Esophagus muscularis mucosa (tissue), 4 donors: ENCODE results near the gene KCNJ6. TPM values are rescaled to one million over a fixed set of nuclear protein-coding genes. Genes with fewer than 3 reads are reported as not detected.
"Not testable (repeated sequence)": the region's sequence is repeated elsewhere in the genome, so short reads cannot be mapped to it uniquely, and the experiment has no call there.

Source experiments
- DNase-seq: peaks from one replicate; pipeline ENCODE4 v3.0.0-alpha.2; 2017; ENCODE audit errors: extremely low spot score
- H3K27ac ChIP-seq, 4 donors: fragments of 200-600 bp; sonication (generic); replicated peaks in 1 of 4; 1 replicate in 3 of 4; 2 replicates in 1 of 4; pipeline ENCODE4 v1.5.1; 2016 to 2019; ENCODE audit warnings: mild to moderate bottlenecking in 1 of 4
- H3K27me3 ChIP-seq, 4 donors: fragments of 200-600 bp; sonication (generic); one replicate each; pipeline versions ENCODE4 v1.5.1 to v1.6.0; 2016 to 2019
- H3K36me3 ChIP-seq, 4 donors: fragments of 200-600 bp; sonication (generic); one replicate each; pipeline ENCODE4 v1.5.1; 2016 to 2019
- H3K4me1 ChIP-seq, 4 donors: fragments of 200-600 bp; sonication (generic); one replicate each; pipeline ENCODE4 v1.5.1; 2016 to 2019
- H3K4me3 ChIP-seq, 4 donors: fragments of 200-600 bp; sonication (generic); 1 replicate in 2 of 4; 2 replicates in 2 of 4; pipeline ENCODE4 v1.5.1; 2016 to 2019; ENCODE audit warnings: mild to moderate bottlenecking in 4 of 4, moderate library complexity in 1 of 4
- H3K9me3 ChIP-seq, 4 donors: fragments of 200-600 bp; sonication (generic); 1 replicate in 3 of 4; 2 replicates in 1 of 4; pipeline ENCODE4 v1.5.1; 2016 to 2019
- EP300 ChIP-seq: sonication (generic); formaldehyde crosslinking; IDR thresholded peaks from one replicate; pipeline ENCODE4 v1.6.1; 2017; ENCODE audit warnings: antibody characterized with exemption
- POLR2A ChIP-seq: fragments of 450-650 bp; IDR thresholded peaks from one replicate; pipeline ENCODE4 v1.6.1; 2017; ENCODE audit warnings: antibody characterized with exemption, moderate library complexity, mild to moderate bottlenecking, low read depth
- POLR2AphosphoS5 ChIP-seq, 2 donors: sonication (generic); formaldehyde crosslinking; IDR thresholded peaks; one replicate each; pipeline ENCODE4 v1.6.1; 2017; ENCODE audit warnings: antibody characterized with exemption in 2 of 2
- WGBS: methylation state at CpG from one replicate; pipeline ENCODE4 v1.1.5; 2018; 5-methylcytosine and 5-hydroxymethylcytosine counted together
- intact Hi-C: fragments of 100-400 bp; cut with DNase I; formaldehyde crosslinking; loops from one replicate; pipeline ENCODE4 v1.15.1; 2023
- total RNA-seq, 4 donors: library from RNA; depleted of rRNA; stranded (reverse); fragments of >200 nt; gene quantifications; one replicate each; pipeline versions ENCODE4 v1.1.0 to v1.2.1, GENCODE V29; 2016
- TF ChIP-seq, protein P1 (sequence below), 3 experiments: fragments of 200-600 bp in 2 of 3; fragments of 450-650 bp in 1 of 3; sonication (generic) in 2 of 3; IDR thresholded peaks; one replicate each; pipeline ENCODE4 v1.5.1; 2017 to 2019; ENCODE audit warnings: antibody characterized with exemption in 3 of 3, mild to moderate bottlenecking in 2 of 3, moderate library complexity in 1 of 3

The KCNJ6 gene
- total RNA-seq, 4 donors from 2014 or later, result under 0.01 TPM; not detected in 2

DNA sequence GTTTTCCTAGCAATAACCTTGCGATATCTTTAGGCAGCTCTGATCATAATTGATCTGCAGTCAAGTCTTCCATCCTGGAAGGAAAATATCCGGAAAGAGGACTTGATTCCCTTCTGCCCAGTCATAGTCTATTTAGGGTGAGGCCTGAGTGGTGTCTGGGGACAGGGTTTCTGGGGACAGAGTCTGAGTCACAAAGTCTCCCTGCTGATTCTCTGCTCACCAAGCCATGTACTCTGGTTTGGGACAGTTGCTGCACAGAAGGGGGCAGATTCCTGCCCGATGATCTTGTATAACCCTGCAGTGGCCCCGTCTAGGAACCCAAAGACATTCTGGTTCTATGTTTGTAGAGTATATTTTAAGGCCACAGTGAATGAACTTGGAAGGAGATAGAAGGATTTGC is 178.8 kb downstream of the KCNJ6 start:
- Histone ChIP-seq H3K4me3 (no peak overlapping the region), H3K4me1 (peaks cover 0 to 21% (median 0%) of the 10 kb centered on the region in 4 donors), H3K27me3 (peaks cover 0 to 21% (median 0%) of the 10 kb centered on the region in 4 donors), H3K9me3 (no peaks in the 10 kb centered on the region), H3K27ac (no peak overlapping the region), H3K36me3 (no peaks in the 10 kb centered on the region)
- 49% methylated on average over 4 of the region's 4 CpGs for WGBS
- intact Hi-C loops, result no loop called here
- TF ChIP-seq EP300 (no peak), POLR2A (no peak), POLR2AphosphoS5 (IDR thresholded peaks at IDR 0.05) (no peak)
- TF ChIP-seq, protein P1, sequence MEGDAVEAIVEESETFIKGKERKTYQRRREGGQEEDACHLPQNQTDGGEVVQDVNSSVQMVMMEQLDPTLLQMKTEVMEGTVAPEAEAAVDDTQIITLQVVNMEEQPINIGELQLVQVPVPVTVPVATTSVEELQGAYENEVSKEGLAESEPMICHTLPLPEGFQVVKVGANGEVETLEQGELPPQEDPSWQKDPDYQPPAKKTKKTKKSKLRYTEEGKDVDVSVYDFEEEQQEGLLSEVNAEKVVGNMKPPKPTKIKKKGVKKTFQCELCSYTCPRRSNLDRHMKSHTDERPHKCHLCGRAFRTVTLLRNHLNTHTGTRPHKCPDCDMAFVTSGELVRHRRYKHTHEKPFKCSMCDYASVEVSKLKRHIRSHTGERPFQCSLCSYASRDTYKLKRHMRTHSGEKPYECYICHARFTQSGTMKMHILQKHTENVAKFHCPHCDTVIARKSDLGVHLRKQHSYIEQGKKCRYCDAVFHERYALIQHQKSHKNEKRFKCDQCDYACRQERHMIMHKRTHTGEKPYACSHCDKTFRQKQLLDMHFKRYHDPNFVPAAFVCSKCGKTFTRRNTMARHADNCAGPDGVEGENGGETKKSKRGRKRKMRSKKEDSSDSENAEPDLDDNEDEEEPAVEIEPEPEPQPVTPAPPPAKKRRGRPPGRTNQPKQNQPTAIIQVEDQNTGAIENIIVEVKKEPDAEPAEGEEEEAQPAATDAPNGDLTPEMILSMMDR (IDR thresholded peaks at IDR 0.05), result no peak
- no peak for DNase-seq

DNA sequence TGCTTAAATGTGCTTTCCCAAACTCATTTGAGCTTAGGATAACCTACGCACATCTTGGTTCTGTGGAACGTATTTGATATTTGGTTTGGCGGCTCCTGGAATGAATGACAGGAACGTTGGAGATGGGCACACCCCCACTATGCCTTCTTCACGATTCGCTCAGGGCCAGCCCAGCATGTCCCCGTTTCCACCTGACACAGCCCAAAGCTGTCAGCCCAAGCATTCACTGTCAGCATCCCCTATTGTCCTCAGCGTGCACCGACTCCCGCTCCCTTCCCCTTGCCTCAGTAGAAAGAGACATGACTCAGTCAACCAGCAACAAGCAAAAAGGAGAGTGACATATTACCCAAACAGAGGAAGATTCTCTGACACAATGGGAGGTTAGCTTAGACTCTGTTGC is 181.4 kb downstream of the KCNJ6 start:
- DNase-seq, result no peak
- intact Hi-C loops, result no loop called here
- no peak for TF ChIP-seq POLR2AphosphoS5 (IDR thresholded peaks at IDR 0.05)
- Histone ChIP-seq H3K36me3 (no peaks in the 10 kb centered on the region), H3K27me3 (peaks cover 0 to 26% (median 0%) of the 10 kb centered on the region in 4 donors), H3K4me3 (no peak overlapping the region), H3K27ac (no peak overlapping the region), H3K9me3 (no peaks in the 10 kb centered on the region), H3K4me1 (peaks cover 0 to 13% (median 0%) of the 10 kb centered on the region in 4 donors)
- WGBS, result 89% methylated on average over 10 of the region's 10 CpGs

DNA sequence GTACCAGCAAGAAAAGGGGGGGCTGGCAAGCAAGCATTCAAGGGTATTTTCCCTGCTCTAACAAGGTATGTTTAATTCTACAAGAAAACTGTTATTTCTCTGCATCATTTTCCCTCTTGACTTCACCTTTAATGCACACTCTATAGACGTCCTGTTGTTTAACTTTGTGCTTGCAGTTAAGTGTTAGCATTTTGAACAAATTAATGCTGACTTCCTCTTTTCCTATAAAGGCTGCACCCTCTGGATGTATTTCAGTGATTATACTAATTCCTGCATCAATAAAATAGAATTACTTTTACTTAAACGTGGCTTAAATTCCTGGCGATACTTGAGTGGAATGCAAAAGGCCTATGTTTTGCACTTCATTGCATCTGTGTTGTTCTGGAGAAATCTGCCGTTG is 183.3 kb downstream of the KCNJ6 start:
- H3K4me1 ChIP-seq, result peaks cover 0 to 4% (median 0%) of the 10 kb centered on the region in 4 donors
- intact Hi-C loops, result no loop called here
- 62% methylated on average over 4 of the region's 4 CpGs for WGBS

DNA sequence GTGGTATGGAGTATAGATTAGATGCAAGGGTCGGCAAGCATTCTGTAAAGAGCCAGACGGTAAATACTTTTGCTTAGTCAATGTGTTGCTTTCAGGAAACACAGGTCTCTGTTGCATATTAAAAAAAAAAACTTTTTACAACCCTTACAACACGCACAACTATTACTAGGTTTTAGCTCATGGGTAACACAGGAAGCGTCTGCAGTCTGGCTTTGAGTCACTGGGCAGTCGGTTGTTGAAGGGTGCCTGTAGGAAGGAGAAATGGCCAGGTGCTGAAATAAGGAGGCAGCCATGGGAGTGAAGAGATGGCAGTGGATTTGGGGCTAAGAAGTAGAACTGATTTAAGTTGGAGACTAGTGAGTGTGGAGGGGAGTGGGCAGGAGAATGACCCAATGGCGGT is 192.1 kb downstream of the KCNJ6 start:
- intact Hi-C loops, result no loop called here
- Histone ChIP-seq H3K36me3 (no peaks in the 10 kb centered on the region), H3K27ac (no peak overlapping the region), H3K4me3 (no peak overlapping the region), H3K27me3 (peaks cover 0 to 17% (median 0%) of the 10 kb centered on the region in 4 donors), H3K9me3 (no peaks in the 10 kb centered on the region), H3K4me1 (no peaks in the 10 kb centered on the region)
- 87% methylated on average over 6 of the region's 6 CpGs for WGBS
- no peak for DNase-seq
- TF ChIP-seq EP300, result no peak

More for the DNA sequence above, 183.3 kb downstream of the KCNJ6 start:
- DNase-seq, result no peak
- no peak overlapping the region for H3K4me3 ChIP-seq
- no peaks in the 10 kb centered on the region for H3K9me3 ChIP-seq
- peaks cover 0 to 30% (median 0%) of the 10 kb centered on the region in 4 donors for H3K27me3 ChIP-seq
- H3K27ac ChIP-seq, result no peak overlapping the region
- TF ChIP-seq POLR2A (no peak), POLR2AphosphoS5 (IDR thresholded peaks at IDR 0.05) (no peak), EP300 (no peak)
- TF ChIP-seq, protein P1 (IDR thresholded peaks at IDR 0.05), result no peak
- H3K36me3 ChIP-seq, result no peaks in the 10 kb centered on the region

DNA sequence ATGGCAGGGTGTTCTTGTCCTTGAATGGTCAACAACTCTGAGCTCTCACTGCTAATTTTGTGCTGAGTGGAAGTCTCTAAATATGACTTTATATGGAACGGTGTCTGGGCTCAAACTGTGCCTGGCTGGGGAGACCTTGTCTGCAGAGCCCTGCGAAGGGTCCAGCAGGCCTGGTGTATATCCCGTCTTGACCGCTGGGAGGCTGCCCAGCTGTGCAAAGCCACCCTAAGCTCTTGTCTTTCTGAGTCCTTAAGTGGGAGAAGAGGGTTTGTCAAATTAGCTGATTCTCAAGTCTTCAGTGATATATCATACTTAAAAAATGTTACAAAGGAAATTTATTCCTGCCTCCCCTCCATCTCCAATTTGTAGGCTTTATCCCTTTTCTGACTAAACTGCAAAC is 198.7 kb downstream of the KCNJ6 start:
- H3K9me3 ChIP-seq, result peaks cover 0 to 7% (median 0%) of the 10 kb centered on the region in 4 donors
- no peak for TF ChIP-seq EP300
- TF ChIP-seq, protein P1 (IDR thresholded peaks at IDR 0.05), result no peak
- no peak for TF ChIP-seq POLR2A
- no peak for TF ChIP-seq POLR2AphosphoS5 (IDR thresholded peaks at IDR 0.05)
- WGBS, result 80% methylated on average over 4 of the region's 4 CpGs
- intact Hi-C loops, result no loop called here
- no peak overlapping the region for H3K27ac ChIP-seq
- peaks cover 0 to 27% (median 0%) of the 10 kb centered on the region in 4 donors for H3K27me3 ChIP-seq
- DNase-seq, result no peak
- H3K4me1 ChIP-seq, result no peaks in the 10 kb centered on the region
- no peak overlapping the region for H3K4me3 ChIP-seq
- H3K36me3 ChIP-seq, result no peaks in the 10 kb centered on the region

DNA sequence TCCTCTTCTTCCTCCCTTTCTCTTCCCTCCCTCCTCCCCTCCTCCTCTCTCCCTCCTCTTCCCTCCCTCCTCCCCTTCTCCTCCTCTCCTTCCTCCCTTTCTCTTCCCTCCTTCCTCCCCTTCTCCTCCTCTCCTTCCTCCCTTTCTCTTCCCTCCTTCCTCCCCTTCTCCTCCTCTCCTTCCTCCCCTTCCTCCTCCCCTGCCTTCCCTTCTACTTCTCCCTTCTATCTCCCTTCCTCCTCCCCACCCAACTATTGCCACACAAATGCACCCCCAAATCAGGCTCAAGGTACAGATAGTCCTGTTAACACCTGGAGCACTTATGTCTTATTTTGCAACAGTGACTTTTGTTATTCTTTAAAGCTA is 203.7 kb downstream of the KCNJ6 start:
- H3K4me3 ChIP-seq, H3K36me3 ChIP-seq, intact Hi-C loops, DNase-seq, H3K27ac ChIP-seq, H3K9me3 ChIP-seq, H3K27me3 ChIP-seq: not testable (repeated sequence)
- peaks cover 0 to 10% (median 9%) of the 10 kb centered on the region in 4 donors for H3K4me1 ChIP-seq
